Measurements from ENCODE around the gene SMYD5.
A peak's percentile ranks its signal among the peaks of the same experiment; 100 is the strongest.
"Not testable (repeated sequence)": the region's sequence is repeated elsewhere in the genome, so short reads cannot be mapped to it uniquely, and the experiment has no call there.

SMYD5 gene

GRCh38 chr2:73214120-73215035, at the start of gene SMYD5:
Gene SMYD5, plus strand, starts transcription at chr2:73214245. Its CDS starts 22 bp downstream, at chr2:73214267.
- no peak for TF ChIP-seq CTCF (conservative IDR thresholded peaks at IDR 0.05)

GRCh38 chr2:73165978-73166377, 48.1 kb upstream of the SMYD5 start:
- not testable (repeated sequence) for H3K27ac ChIP-seq

More at GRCh38 chr2:73214120-73215035, at the start of gene SMYD5:
- H3K27ac ChIP-seq, result peak within 1 kb of the TSS; percentile 78

GRCh38 chr2:73166813-73167212, 47.2 kb upstream of the SMYD5 start:
- not testable (repeated sequence) for H3K27ac ChIP-seq

- H3K27ac ChIP-seq, result not testable (repeated sequence)
Observed at GRCh38 chr2:73168348-73168747, 45.7 kb upstream of the SMYD5 start.

- not testable (repeated sequence) for H3K27ac ChIP-seq
Observed at GRCh38 chr2:73170341-73170740, 43.7 kb upstream of the SMYD5 start.

GRCh38 chr2:73172963-73173362, 41.1 kb upstream of the SMYD5 start:
- TF ChIP-seq CTCF (conservative IDR thresholded peaks at IDR 0.05), result no peak
- H3K27ac ChIP-seq, result no peak overlapping the region

GRCh38 chr2:73173781-73174180, 40.3 kb upstream of the SMYD5 start:
- no peak overlapping the region for H3K27ac ChIP-seq
- TF ChIP-seq CTCF (conservative IDR thresholded peaks at IDR 0.05), result no peak

- H3K27ac ChIP-seq, result no peak overlapping the region
- no peak for TF ChIP-seq CTCF (conservative IDR thresholded peaks at IDR 0.05)
Observed at GRCh38 chr2:73174244-73174643, 39.8 kb upstream of the SMYD5 start.

GRCh38 chr2:73174941-73175662, 38.9 kb upstream of the SMYD5 start:
- TF ChIP-seq CTCF (conservative IDR thresholded peaks at IDR 0.05), result no peak
- H3K27ac ChIP-seq, result peak overlapping the region; percentile 56; the same call in 1 of the 2 replicates

All from VCaP (cell line).